ENCODE results near the gene PSRC1.
"Not testable (repeated sequence)": the region's sequence is repeated elsewhere in the genome, so short reads cannot be mapped to it uniquely, and the experiment has no call there.

The PSRC1 gene

DNA sequence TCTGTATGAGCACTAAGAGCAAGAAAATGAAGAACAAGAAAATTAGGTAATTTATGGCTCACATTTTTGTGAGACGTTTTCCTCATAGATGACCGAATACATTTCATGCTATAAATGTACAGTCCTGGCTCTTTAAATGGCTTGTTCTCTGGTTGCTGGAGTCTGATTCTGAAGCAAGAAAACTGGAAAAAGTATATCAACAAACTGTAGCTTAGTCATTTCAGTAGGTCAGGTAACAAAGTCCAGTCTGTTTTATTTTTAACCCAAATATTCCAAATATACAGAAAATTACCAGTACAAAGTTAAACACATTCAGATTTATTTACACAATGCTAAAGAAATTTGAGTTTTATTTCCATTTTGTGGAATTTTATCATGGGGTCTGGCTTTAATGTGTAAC, 26.4 kb upstream of the PSRC1 start:
- Histone ChIP-seq H3K9me3 (ENCODE audit: control insufficient read depth in 5 of 5, low read length in 5 of 5) (no peaks in the 10 kb centered on the region), H3K4me1 (ENCODE audit: control insufficient read depth in 5 of 5, insufficient read depth in 5 of 5, low read length in 5 of 5) (peaks cover 0 to 22% (median 15%) of the 10 kb centered on the region in 5 donors), H3K9ac (ENCODE audit: low read length in 5 of 5) (no peak overlapping the region), H3K27ac (ENCODE audit: low read depth, low read length) (no peak overlapping the region), H3K36me3 (ENCODE audit: control insufficient read depth in 5 of 5, insufficient read depth in 5 of 5, low read length in 5 of 5) (peaks cover 16 to 41% (median 35%) of the 10 kb centered on the region in 5 donors), H3K27me3 (ENCODE audit: control insufficient read depth in 5 of 5, insufficient read depth in 4 of 5, low read length in 5 of 5) (no peaks in the 10 kb centered on the region), H3K4me3 (ENCODE audit: low read depth in 1 of 5, low read length in 5 of 5) (no peak overlapping the region)

DNA sequence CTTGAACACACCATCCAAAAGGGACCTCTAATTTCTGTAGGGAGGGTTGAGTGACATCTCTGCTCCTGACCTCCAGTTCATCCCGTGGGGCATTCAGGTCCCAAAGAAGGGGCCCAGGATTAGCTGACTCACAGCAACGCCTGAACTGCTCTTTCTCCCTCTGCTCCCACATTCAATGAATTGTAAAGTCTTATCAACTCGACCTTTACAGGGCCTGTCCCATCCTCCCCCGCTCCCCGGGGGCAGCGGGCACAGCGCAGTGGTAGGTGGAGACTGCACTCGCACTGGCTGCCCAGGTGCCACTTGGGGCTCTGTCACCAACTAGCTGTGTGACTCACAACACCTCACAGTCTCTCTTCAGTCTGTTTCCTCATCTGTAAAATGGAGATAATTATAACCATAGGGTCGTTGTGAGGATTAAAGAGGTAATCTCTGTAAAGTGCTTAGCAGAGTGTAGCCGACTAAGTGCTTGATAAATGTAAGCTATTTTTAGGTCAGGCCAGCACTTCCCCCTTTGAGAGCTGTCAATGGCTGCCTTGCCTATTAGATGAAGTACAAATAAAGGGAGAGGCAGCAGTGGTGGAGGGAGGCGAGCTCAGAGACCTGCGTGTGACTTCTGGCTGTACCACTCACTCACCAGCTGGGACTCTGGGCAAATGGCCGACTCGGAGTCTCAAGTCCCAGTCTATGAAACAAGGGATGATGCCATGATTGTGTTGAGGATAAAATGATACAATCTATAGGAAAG, 24.5 kb upstream of the PSRC1 start:
- Histone ChIP-seq H3K9me3 (ENCODE audit: control insufficient read depth in 5 of 5, low read length in 5 of 5) (no peaks in the 10 kb centered on the region), H3K27ac (ENCODE audit: low read depth, low read length) (no peak overlapping the region), H3K27me3 (ENCODE audit: control insufficient read depth in 5 of 5, insufficient read depth in 4 of 5, low read length in 5 of 5) (no peaks in the 10 kb centered on the region), H3K36me3 (ENCODE audit: control insufficient read depth in 5 of 5, insufficient read depth in 5 of 5, low read length in 5 of 5) (peaks cover 10 to 27% (median 24%) of the 10 kb centered on the region in 5 donors), H3K4me1 (ENCODE audit: control insufficient read depth in 5 of 5, insufficient read depth in 5 of 5, low read length in 5 of 5) (peaks cover 0 to 16% (median 4%) of the 10 kb centered on the region in 5 donors), H3K9ac (ENCODE audit: low read length in 5 of 5) (no peak overlapping the region), H3K4me3 (ENCODE audit: low read depth in 1 of 5, low read length in 5 of 5) (no peak overlapping the region)

DNA sequence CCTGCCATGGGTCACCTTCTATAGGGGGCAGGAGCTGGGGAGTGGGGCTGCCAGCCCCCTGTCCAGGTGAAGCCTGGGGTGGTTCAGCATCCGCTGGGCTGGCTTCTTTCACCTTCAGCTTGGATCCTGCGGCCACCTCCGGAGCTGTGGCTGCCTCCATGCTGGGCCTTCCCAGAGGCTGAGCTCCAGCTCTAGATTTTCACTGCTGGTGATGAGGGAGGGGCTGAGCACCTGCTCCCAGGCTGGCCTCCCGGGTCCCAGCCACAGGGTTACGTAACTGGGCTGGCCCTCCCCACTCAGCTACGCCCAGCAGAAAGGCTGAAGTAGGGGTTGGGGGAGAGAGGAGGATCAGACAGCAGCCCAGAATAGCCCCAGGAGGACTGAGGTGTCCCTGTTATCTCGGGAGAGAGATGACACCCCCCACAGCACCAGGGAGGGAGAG, 23.9 kb upstream of the PSRC1 start, which contains the start of gene MYBPHL:
Gene MYBPHL (minus strand): TSS at position 180 of the 442 bp plus-strand sequence. CDS start 20 bp downstream, at position 160.
- Histone ChIP-seq H3K9ac (ENCODE audit: low read length in 5 of 5) (no peak within 1 kb of the TSS), H3K27ac (ENCODE audit: low read depth, low read length) (no peak within 1 kb of the TSS), H3K4me3 (ENCODE audit: low read depth in 1 of 5, low read length in 5 of 5) (no peak within 1 kb of the TSS)

DNA sequence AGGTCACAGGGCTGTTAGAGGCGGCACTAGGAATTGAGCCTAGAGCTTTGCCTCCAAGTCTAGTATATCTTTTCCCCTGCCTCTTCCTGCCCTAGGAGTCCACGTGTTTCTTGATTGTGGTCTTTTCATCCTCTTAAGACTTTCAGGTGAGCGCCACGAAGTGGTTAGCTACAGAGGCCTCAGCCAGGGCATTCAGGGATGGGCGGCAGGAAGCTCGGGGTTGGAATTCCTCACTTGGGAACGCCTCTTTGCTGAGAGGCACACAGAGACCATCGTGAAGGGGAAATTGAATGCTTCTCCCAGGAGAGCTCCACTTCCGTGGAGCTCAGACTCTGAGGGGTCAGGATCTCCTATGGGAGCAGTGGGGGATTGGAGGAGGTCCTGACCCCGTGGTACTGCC, 23.0 kb upstream of the PSRC1 start:
- not testable (repeated sequence) for H3K27ac ChIP-seq (ENCODE audit: low read depth, low read length); H3K4me3 ChIP-seq (ENCODE audit: low read depth in 1 of 5, low read length in 5 of 5); H3K9ac ChIP-seq (ENCODE audit: low read length in 5 of 5); H3K9me3 ChIP-seq (ENCODE audit: control insufficient read depth in 5 of 5, low read length in 5 of 5); H3K27me3 ChIP-seq (ENCODE audit: control insufficient read depth in 5 of 5, insufficient read depth in 4 of 5, low read length in 5 of 5)
- Histone ChIP-seq H3K4me1 (ENCODE audit: control insufficient read depth in 5 of 5, insufficient read depth in 5 of 5, low read length in 5 of 5) (peaks cover 0 to 16% (median 9%) of the 10 kb centered on the region in 5 donors), H3K36me3 (ENCODE audit: control insufficient read depth in 5 of 5, insufficient read depth in 5 of 5, low read length in 5 of 5) (peaks cover 3 to 16% (median 13%) of the 10 kb centered on the region in 5 donors)

More for the DNA sequence above, 23.9 kb upstream of the PSRC1 start, which contains the start of gene MYBPHL:
- Histone ChIP-seq H3K36me3 (ENCODE audit: control insufficient read depth in 5 of 5, insufficient read depth in 5 of 5, low read length in 5 of 5) (peaks cover 7 to 25% (median 20%) of the 10 kb centered on the region in 5 donors), H3K27me3 (ENCODE audit: control insufficient read depth in 5 of 5, insufficient read depth in 4 of 5, low read length in 5 of 5) (no peaks in the 10 kb centered on the region), H3K4me1 (ENCODE audit: control insufficient read depth in 5 of 5, insufficient read depth in 5 of 5, low read length in 5 of 5) (peaks cover 0 to 16% (median 7%) of the 10 kb centered on the region in 5 donors), H3K9me3 (ENCODE audit: control insufficient read depth in 5 of 5, low read length in 5 of 5) (no peaks in the 10 kb centered on the region)

DNA sequence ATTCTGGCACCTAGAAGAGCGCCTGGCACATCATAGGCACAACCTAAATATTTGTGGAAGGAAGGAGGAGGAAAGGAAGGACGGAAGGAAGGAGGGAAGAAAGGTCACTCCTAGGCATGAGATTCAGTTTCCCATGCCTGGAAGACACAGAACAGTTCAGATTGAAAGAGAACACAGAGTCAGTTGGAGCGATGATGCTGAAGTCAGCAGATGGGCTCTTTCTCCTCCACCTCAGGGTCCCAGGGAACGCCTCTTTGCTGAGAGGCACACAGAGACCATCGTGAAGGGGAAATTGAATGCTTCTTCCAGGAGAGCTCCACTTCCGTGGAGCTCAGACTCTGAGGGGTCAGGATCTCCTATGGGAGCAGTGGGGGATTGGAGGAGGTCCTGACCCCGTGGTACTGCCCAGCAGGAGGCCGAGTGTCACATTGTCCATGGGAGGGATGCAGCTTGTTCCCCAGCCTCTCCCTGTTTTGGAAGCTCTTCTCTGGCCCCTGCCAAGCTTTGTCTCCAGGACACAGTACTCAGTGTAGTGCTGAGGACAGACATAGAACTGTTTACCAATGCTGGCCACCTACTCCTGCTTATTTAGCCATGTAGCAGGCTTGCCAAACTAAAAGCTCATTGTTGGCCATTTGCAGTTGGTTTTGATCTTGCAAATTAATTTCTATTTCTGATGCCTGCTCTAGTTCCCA, 21.4 kb upstream of the PSRC1 start:
- peaks cover 2 to 25% (median 14%) of the 10 kb centered on the region in 5 donors for H3K4me1 ChIP-seq (ENCODE audit: control insufficient read depth in 5 of 5, insufficient read depth in 5 of 5, low read length in 5 of 5)
- no peaks in the 10 kb centered on the region for H3K9me3 ChIP-seq (ENCODE audit: control insufficient read depth in 5 of 5, low read length in 5 of 5)
- peaks cover 0 to 8% (median 3%) of the 10 kb centered on the region in 5 donors for H3K36me3 ChIP-seq (ENCODE audit: control insufficient read depth in 5 of 5, insufficient read depth in 5 of 5, low read length in 5 of 5)
- H3K4me3 ChIP-seq (ENCODE audit: low read depth in 1 of 5, low read length in 5 of 5) = no peak overlapping the region
- no peaks in the 10 kb centered on the region for H3K27me3 ChIP-seq (ENCODE audit: control insufficient read depth in 5 of 5, insufficient read depth in 4 of 5, low read length in 5 of 5)
- H3K27ac ChIP-seq (ENCODE audit: low read depth, low read length) = no peak overlapping the region
- H3K9ac ChIP-seq (ENCODE audit: low read length in 5 of 5) = no peak overlapping the region

DNA sequence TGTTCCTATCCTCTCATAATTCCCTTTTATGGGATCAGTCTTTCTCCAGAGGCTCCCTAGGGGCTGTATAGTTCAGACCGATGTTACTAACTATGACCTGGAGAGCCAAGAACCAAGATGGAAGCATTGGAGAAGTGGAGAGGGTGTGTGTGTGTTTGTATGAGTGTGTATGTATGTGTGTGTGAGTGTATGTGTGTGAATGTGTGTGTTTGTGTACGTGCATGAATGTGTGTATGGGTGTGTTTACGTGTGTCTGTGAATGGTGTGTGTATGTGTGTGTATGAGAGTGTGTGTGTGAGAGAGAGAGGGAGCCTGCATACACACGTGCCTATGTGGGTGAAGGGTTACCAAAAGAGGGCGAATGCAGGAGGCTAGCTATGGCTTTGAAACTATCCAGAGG, 18.9 kb upstream of the PSRC1 start:
- H3K4me1 ChIP-seq (ENCODE audit: control insufficient read depth in 5 of 5, insufficient read depth in 5 of 5, low read length in 5 of 5) = peaks cover 7 to 31% (median 20%) of the 10 kb centered on the region in 5 donors
- no peaks in the 10 kb centered on the region for H3K9me3 ChIP-seq (ENCODE audit: control insufficient read depth in 5 of 5, low read length in 5 of 5)

DNA sequence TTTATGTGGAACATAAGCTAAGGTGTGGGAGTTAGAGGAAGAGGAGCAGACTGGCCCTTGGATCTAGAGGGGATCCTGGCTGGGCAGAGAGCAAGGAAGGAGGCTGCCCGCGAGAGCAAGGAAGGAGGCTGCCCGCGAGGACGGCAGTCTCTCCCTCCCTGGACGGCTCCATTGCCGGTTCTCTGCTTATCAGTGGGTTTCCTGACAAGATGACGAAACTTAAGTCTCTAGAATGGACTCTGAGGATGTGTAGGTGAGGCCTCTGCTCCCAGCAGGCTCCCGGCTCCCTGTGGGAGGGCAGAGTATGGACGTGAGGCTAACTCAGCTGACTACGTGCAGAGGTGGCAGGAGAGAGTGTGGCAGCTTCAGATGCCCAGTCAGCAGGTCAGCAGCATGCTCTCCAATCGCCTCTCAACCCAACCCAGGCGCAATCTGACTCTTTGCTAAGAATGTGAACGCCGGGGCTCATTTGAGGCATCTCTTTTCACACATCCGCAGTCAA, 17.8 kb upstream of the PSRC1 start:
- Histone ChIP-seq H3K27ac (ENCODE audit: low read depth, low read length) (no peak overlapping the region), H3K4me3 (ENCODE audit: low read depth in 1 of 5, low read length in 5 of 5) (no peak overlapping the region), H3K4me1 (ENCODE audit: control insufficient read depth in 5 of 5, insufficient read depth in 5 of 5, low read length in 5 of 5) (peaks cover 7 to 31% (median 20%) of the 10 kb centered on the region in 5 donors), H3K27me3 (ENCODE audit: control insufficient read depth in 5 of 5, insufficient read depth in 4 of 5, low read length in 5 of 5) (peaks cover 0 to 1% (median 0%) of the 10 kb centered on the region in 5 donors), H3K9me3 (ENCODE audit: control insufficient read depth in 5 of 5, low read length in 5 of 5) (no peaks in the 10 kb centered on the region), H3K36me3 (ENCODE audit: control insufficient read depth in 5 of 5, insufficient read depth in 5 of 5, low read length in 5 of 5) (no peaks in the 10 kb centered on the region), H3K9ac (ENCODE audit: low read length in 5 of 5) (no peak overlapping the region)

More for the DNA sequence above, 18.9 kb upstream of the PSRC1 start:
- Histone ChIP-seq H3K27me3 (ENCODE audit: control insufficient read depth in 5 of 5, insufficient read depth in 4 of 5, low read length in 5 of 5) (no peaks in the 10 kb centered on the region), H3K4me3 (ENCODE audit: low read depth in 1 of 5, low read length in 5 of 5) (no peak overlapping the region), H3K9ac (ENCODE audit: low read length in 5 of 5) (no peak overlapping the region), H3K27ac (ENCODE audit: low read depth, low read length) (no peak overlapping the region), H3K36me3 (ENCODE audit: control insufficient read depth in 5 of 5, insufficient read depth in 5 of 5, low read length in 5 of 5) (no peaks in the 10 kb centered on the region)

DNA sequence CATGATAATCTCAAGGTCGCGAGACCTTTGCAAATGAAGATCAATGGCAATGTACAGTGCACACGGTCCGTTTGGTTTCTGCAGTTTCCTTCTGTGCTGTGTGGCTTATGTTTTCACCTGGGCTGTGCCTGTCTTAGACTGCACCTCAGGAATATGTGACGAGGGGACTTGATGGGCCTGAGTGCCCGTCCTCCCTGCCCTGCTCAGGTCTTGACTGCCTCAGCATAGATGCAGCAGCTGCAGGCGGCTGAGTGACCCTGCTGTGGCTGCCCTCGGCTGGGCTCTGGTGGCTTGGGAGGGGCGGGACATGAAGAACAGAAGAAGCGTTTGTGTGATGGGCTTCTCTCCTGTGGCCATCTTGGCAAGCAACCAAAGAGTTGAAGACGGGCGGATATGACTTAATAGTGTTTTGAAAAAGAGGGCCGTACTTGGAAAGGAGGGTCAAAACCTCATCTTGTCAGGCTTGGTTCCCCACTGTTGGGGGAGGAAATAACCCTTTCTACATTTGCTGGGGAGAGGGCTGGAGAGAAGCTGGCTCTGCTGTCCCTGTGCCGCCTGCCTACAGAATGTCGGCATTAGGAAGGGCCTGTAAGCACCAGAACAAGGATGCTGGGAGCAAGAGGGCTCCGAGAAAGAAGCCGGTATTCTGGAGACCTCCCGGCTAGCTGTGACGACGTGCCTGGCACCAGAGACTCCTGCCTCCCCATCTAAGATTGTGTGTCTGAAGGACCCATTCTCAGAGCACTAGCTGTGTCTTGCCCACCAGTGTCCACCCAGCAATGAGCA, 16.8 kb upstream of the PSRC1 start:
- Histone ChIP-seq H3K9ac (ENCODE audit: low read length in 5 of 5) (no peak overlapping the region), H3K36me3 (ENCODE audit: control insufficient read depth in 5 of 5, insufficient read depth in 5 of 5, low read length in 5 of 5) (no peaks in the 10 kb centered on the region), H3K9me3 (ENCODE audit: control insufficient read depth in 5 of 5, low read length in 5 of 5) (no peaks in the 10 kb centered on the region), H3K27me3 (ENCODE audit: control insufficient read depth in 5 of 5, insufficient read depth in 4 of 5, low read length in 5 of 5) (peaks cover 0 to 3% (median 0%) of the 10 kb centered on the region in 5 donors), H3K4me3 (ENCODE audit: low read depth in 1 of 5, low read length in 5 of 5) (no peak overlapping the region), H3K4me1 (ENCODE audit: control insufficient read depth in 5 of 5, insufficient read depth in 5 of 5, low read length in 5 of 5) (peaks cover 7 to 25% (median 20%) of the 10 kb centered on the region in 5 donors), H3K27ac (ENCODE audit: low read depth, low read length) (no peak overlapping the region)

DNA sequence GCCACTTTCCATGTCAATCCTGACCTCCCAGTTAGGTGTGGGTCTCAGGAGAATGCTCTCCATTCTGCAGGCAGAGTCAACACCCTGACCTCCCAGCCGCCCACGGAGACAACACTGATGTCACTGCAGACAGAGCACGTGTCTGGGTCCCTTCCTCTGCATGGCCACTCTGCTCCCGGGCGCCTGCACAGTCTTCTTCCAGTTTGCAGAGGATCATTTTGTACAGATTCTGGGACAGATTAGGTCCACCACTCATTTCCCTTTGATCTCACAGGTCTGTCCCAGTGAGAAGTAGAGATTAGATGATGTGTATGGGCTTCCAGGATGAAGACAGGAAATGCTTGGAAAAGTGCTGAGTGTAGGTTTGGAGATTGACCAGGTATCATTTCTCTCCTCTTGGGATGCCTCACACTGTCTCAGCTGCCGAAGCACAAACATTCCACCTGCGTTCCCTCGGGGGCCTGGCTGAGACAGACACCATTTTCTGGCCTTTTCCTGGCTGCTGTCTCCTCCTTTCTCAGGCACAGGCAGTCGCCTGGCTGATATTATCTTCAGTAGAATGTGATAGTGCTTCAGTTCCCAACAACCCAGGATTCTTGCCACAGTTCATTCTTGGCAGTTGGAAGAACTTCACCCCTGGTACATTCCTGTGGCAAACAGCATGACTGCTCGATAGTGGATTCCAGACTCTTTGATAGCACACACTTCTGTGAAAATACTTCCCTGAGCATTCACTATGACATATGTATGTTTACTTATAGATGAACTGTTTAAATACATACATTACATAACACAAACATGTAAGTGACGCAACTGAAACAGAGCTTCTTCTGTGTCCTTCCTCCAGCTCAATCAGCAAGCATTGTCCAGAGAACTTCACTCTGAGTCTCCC, 16.0 kb upstream of the PSRC1 start:
- Histone ChIP-seq H3K4me3 (ENCODE audit: low read depth in 1 of 5, low read length in 5 of 5) (no peak overlapping the region), H3K9ac (ENCODE audit: low read length in 5 of 5) (no peak overlapping the region), H3K27me3 (ENCODE audit: control insufficient read depth in 5 of 5, insufficient read depth in 4 of 5, low read length in 5 of 5) (peaks cover 0 to 3% (median 0%) of the 10 kb centered on the region in 5 donors), H3K9me3 (ENCODE audit: control insufficient read depth in 5 of 5, low read length in 5 of 5) (no peaks in the 10 kb centered on the region), H3K4me1 (ENCODE audit: control insufficient read depth in 5 of 5, insufficient read depth in 5 of 5, low read length in 5 of 5) (peaks cover 7 to 20% (median 20%) of the 10 kb centered on the region in 5 donors), H3K36me3 (ENCODE audit: control insufficient read depth in 5 of 5, insufficient read depth in 5 of 5, low read length in 5 of 5) (no peaks in the 10 kb centered on the region), H3K27ac (ENCODE audit: low read depth, low read length) (no peak overlapping the region)
